ENCODE measurements around the gene SPAG16.
A peak's percentile ranks its signal among the peaks of the same experiment; 100 is the strongest.

Gene SPAG16

DNA sequence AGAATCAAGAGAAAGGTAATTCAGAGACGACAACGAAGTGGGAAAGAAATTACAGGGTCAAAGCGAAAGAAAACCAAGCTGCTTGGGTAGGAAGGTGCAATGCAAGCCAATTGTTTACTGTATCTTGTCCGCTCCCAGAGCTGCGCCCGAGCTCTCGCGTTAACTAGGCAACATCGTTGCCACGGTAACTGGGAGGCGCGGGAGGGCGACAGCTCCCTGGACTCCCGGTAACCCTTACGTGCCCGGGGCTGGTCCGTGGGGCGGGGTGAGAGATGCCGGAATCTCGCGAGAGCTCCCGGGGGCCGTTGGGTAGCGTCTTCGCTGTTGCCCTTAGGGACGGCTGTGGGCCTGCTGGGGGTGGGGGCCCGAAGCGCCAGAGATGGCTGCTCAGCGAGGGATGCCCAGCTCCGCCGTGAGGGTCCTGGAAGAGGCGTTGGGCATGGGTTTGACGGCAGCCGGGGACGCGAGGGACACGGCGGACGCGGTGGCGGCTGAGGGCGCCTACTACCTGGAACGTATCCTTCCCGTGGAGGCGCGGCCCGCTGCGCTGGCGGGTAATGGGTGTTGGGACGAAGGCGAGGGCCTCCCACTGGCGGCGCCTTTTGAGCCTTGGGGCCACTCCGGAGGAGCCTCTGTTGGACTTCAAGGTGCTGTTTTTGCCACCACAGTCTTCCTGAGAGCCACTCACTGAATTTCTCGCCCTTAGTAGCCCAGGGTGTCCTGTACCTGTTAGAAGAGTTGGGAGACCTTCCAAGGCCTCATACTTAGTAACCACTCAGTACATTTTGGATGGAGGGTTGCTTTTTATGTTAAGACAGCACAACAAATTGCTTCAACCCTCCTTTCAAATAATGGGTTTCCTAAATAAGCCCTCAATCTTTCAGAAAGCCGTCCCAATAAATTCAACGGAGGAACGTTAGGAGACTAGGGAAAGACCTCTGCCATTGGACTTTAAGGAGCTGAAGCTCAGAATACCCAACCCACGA lies at the start of gene SPAG16:
Gene SPAG16 (plus strand): TSS at position 360 of the 986 bp plus-strand sequence.
- Mint-ChIP-seq H3K27me3 (no peaks in the 10 kb centered on the region), H3K4me3 (peak within 1 kb of the TSS; percentile 96), H3K9me3 (no peaks in the 10 kb centered on the region), H3K36me3 (ENCODE audit: low read depth) (no peaks in the 10 kb centered on the region), H3K27ac (peak within 1 kb of the TSS; percentile 84), H3K4me1 (ENCODE audit: low read depth) (peaks cover 19% of the 10 kb centered on the region)

DNA sequence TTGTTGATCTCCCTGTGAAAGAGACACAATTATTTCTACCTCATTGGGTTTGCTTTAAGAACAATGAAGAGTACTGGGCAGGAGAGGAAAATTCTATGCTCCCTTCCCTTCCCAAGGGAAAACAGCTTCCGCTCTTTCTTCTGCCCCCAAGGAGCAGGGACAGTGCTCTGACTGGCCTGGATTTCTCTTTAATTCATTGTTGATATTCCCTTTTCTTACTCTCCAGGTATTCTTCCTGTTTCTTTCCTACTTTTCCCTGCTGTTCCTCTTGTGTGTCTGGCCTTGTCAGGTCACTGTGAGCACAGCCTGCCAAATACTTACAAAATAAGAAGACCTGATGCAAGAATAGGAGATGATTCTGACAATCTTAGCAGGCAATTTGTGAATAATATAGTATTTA lies 49.6 kb upstream of the SPAG16 start:
- H3K27ac Mint-ChIP-seq: peak overlapping the region; percentile 15
- peaks cover 51% of the 10 kb centered on the region for H3K4me1 Mint-ChIP-seq (ENCODE audit: low read depth)
- H3K4me3 Mint-ChIP-seq: no peak overlapping the region
- peaks cover 18% of the 10 kb centered on the region for H3K27me3 Mint-ChIP-seq
- no peaks in the 10 kb centered on the region for H3K36me3 Mint-ChIP-seq (ENCODE audit: low read depth)
- H3K9me3 Mint-ChIP-seq: no peaks in the 10 kb centered on the region

DNA sequence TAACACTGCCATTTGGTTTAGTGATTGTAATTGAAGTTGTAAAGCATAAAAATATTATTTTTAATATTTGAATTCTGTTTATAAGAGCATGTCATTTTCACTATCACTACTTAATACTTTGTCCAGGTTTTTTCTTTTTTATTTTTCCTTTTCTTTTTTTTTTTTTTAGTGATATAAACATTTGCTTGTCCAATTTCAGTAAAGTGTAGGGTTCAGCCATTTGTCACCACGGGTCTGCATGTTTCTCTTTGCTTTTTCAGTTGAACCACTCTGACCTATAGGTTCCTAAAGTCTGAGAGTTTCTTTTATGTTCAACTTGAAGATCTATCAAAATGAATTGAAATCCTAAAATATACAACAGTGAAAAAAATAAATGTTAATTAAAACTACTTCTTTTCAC lies 48.5 kb upstream of the SPAG16 start:
- Mint-ChIP-seq H3K4me1 (ENCODE audit: low read depth) (peaks cover 47% of the 10 kb centered on the region), H3K36me3 (ENCODE audit: low read depth) (no peaks in the 10 kb centered on the region), H3K27me3 (peaks cover 18% of the 10 kb centered on the region), H3K4me3 (no peak overlapping the region), H3K27ac (no peak overlapping the region), H3K9me3 (no peaks in the 10 kb centered on the region)

DNA sequence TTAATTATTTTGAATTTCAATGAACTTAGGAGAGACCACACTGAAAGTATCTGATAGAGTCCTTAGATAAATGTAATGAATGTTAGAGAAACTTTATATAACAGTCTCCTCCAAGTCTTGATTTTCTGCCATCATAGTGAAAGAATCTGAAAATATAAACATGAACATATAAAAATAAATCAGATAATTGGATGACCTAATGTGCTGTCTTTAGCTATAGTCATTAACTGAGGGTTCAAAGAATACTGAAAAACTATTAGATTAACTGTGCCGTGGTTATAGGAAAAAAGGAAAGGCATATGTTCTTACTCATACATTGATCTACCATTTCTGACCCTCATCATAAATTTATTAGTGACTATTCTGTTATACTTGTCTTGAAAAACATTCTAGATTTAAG lies 47.0 kb upstream of the SPAG16 start:
- H3K27ac Mint-ChIP-seq: no peak overlapping the region
- no peaks in the 10 kb centered on the region for H3K9me3 Mint-ChIP-seq
- peaks cover 18% of the 10 kb centered on the region for H3K27me3 Mint-ChIP-seq
- H3K4me1 Mint-ChIP-seq (ENCODE audit: low read depth): peaks cover 60% of the 10 kb centered on the region
- no peaks in the 10 kb centered on the region for H3K36me3 Mint-ChIP-seq (ENCODE audit: low read depth)
- no peak overlapping the region for H3K4me3 Mint-ChIP-seq

DNA sequence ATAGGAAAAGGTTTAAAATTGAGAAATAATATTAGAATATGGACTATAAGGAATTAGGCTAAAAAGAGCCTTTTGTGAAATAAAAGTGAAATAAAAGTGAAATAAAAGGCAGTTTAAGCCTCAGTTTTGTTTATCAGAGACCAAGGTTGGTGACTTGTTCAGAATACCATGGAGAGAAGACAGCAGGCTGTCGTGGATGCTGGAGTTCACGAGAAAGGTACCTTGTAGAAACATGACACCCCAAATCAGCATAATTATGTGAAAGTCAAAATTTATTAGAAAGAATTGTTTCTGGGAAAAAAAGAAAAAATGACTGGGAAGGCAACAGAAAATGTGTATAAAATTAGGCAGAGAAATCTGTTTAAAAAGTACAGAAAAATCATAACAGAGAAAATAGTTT lies 46.5 kb upstream of the SPAG16 start:
- peak overlapping the region; percentile 34 for H3K4me3 Mint-ChIP-seq
- peaks cover 57% of the 10 kb centered on the region for H3K4me1 Mint-ChIP-seq (ENCODE audit: low read depth)
- peaks cover 18% of the 10 kb centered on the region for H3K27me3 Mint-ChIP-seq
- H3K36me3 Mint-ChIP-seq (ENCODE audit: low read depth): no peaks in the 10 kb centered on the region
- no peaks in the 10 kb centered on the region for H3K9me3 Mint-ChIP-seq
- no peak overlapping the region for H3K27ac Mint-ChIP-seq

DNA sequence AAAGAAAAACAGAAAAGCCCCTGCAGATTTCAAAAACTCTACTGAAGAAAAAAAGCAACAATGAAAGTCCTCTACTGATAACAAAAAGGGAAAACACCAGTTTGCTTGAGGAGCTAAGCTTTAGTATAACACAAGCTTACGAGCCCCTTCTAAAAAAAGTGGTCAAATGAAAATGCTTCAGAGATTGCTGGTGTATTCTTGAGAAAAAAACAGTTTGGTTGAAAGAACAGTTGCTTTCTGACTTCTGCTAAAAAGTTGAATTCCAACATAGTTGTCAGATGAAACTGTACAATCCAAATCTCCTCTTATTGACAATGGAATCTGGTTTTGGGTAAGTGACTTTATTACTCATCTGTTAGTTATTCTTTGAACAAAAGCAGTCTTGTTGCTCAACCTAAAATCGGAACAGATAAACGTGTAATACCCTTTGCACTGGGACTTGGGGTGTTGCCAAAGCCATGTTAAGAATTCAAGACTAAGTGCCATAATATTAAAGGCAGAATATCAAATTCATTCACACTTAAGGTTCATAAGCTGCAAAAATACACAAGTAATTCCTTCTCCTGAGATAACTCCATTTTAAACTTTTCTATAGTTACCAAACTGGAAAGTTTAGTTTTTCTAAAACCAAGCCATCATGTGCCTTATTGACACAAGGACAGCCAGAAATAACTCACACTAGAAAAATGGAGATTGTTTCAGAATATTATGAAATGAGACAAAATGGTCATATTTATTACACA lies 45.3 kb upstream of the SPAG16 start:
- Mint-ChIP-seq H3K4me3 (peak overlapping the region; percentile 30), H3K4me1 (ENCODE audit: low read depth) (peaks cover 52% of the 10 kb centered on the region), H3K27ac (peak overlapping the region; percentile 37)

DNA sequence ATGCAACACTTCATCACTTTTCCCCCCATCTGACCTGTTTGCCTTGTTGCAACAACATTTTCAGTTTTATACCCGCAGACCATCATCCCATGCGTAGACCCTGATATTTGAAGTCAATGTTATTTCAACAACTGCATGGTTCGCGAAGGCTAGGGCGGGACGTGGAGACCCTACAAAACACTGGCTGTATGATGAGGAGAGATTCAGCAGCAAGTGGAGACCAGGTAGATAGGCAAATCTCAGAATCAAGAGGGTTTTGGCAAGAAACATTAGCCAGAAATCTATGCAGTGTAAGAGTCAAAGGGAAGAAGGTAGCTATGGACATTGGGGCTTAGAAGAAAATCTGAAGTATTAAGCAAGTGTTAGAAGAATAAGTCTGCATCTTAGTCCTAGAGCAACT lies 42.4 kb upstream of the SPAG16 start:
- peaks cover 11% of the 10 kb centered on the region for H3K27me3 Mint-ChIP-seq
- no peaks in the 10 kb centered on the region for H3K9me3 Mint-ChIP-seq
- no peak overlapping the region for H3K4me3 Mint-ChIP-seq
- H3K36me3 Mint-ChIP-seq (ENCODE audit: low read depth): no peaks in the 10 kb centered on the region
- H3K4me1 Mint-ChIP-seq (ENCODE audit: low read depth): peaks cover 36% of the 10 kb centered on the region
- H3K27ac Mint-ChIP-seq: peak overlapping the region; percentile 32

More for the DNA sequence above, 45.3 kb upstream of the SPAG16 start:
- no peaks in the 10 kb centered on the region for H3K9me3 Mint-ChIP-seq
- H3K27me3 Mint-ChIP-seq: peaks cover 18% of the 10 kb centered on the region
- no peaks in the 10 kb centered on the region for H3K36me3 Mint-ChIP-seq (ENCODE audit: low read depth)

DNA sequence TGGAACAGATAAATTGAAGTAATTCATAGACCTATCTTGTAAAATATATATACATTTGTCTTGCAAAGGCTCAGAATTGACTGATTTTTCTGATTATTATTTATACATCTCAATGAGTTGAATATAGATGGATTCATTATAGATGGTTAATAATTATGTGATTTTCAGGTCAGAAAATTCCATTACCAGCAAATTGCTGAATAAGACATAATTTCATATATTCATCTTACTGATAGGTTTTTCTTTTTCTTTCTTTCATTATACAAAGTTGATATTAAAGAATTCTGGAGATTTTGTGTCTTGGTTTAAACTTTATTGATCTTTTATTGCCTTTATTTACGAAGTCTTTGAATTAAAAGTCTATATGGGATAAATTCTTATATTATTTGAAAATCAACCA lies 41.6 kb upstream of the SPAG16 start:
- Mint-ChIP-seq H3K27me3 (peaks cover 11% of the 10 kb centered on the region), H3K4me1 (ENCODE audit: low read depth) (peaks cover 36% of the 10 kb centered on the region), H3K9me3 (no peaks in the 10 kb centered on the region), H3K27ac (no peak overlapping the region), H3K4me3 (no peak overlapping the region), H3K36me3 (ENCODE audit: low read depth) (no peaks in the 10 kb centered on the region)

DNA sequence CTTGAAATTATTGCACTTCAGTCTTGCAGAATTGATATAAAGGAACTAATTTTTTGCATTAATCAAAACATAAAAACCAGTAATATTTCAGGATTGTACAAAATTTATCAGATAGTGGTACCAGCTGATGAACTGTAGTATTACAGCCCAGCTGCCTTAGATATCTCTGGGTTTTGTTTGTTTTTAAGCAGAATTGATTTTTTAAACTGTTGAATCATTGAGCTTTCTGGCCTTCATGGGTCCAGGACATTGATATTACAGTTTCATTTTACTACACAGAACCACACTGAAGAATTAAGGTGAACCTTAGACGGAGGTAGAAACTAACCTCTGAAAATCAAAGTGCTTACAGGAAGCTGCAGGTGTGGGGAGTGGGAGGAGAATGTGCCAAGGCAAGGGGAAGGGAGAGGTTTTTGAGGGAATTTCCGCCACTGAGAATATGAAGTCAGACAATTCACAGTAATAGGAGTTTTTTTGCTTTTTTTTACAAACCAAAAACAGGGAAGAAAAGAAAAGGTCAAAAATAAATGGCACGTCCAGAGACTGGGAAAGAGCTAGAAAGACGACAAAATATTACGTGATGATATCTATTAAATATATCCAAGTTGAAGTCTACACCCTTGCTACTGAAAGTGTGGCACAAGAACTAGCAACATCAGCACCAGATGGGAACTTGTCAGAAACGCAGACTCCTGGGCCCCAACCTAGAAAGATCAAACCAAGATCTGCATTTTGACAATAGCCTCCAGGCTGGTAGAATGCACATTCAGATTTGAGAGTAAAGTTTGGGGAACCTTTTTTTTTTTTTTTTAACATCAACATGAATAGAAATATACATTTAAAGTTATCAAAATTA lies 40.8 kb upstream of the SPAG16 start:
- no peaks in the 10 kb centered on the region for H3K36me3 Mint-ChIP-seq (ENCODE audit: low read depth)
- H3K9me3 Mint-ChIP-seq: no peaks in the 10 kb centered on the region
- H3K4me1 Mint-ChIP-seq (ENCODE audit: low read depth): peaks cover 32% of the 10 kb centered on the region
- peak overlapping the region; percentile 44 for H3K4me3 Mint-ChIP-seq
- peaks cover 7% of the 10 kb centered on the region for H3K27me3 Mint-ChIP-seq
- H3K27ac Mint-ChIP-seq: no peak overlapping the region

DNA sequence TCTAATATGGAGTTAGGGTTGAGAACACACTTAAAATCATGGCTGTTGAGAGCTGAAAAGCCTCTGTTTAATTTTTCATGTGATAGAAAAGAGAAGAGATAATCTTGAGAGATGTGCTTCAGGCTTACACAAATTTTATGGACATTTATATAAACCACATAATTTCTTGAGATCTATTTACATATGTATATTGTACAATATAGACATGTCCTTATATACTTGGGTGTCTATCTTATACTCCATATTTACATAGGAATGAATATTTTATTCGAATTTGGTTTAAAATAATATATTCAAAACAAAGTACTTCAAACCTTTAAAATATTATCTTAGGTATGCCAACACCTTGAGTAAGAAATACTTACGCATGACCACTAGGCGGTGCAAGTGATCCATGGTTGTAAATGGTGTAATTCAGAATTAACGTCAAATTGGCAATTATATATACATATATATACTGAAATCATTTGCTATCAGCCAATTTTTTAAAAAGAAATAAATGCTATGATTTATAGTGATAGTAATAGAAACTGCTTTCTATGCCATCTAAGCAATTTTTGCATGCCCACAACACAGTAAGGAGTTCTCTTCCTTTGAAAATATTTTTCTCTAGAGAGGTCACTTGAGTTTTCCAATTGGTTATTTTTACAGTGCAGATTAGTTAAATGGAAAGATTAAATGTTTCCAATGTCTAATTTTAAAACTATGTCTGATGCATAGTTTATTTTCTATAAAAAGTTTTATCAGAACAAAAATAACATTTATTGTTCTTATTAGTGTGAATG lies 37.6 kb upstream of the SPAG16 start:
- Mint-ChIP-seq H3K4me1 (ENCODE audit: low read depth) (peaks cover 14% of the 10 kb centered on the region), H3K4me3 (no peak overlapping the region), H3K27me3 (no peaks in the 10 kb centered on the region), H3K27ac (no peak overlapping the region), H3K36me3 (ENCODE audit: low read depth) (no peaks in the 10 kb centered on the region), H3K9me3 (no peaks in the 10 kb centered on the region)

DNA sequence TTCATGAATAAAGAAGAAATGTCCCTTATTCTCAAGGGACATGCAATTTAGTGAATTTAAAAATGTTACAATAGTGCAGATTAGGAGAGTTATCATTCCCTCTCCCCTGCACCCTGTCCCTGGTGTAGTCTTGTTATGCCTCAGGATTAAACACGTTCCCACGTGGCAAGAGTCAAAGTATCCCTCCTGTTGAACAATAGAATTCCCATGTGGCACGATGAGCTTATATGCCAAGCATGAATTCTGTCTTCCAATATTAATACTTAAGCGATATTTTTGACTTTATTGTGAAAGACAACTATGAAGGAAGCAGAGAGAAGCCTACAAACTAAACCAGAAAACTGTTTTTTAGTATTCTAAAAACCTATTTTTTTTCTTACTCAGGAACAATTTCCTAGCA lies 36.7 kb upstream of the SPAG16 start:
- Mint-ChIP-seq H3K27me3 (no peaks in the 10 kb centered on the region), H3K9me3 (no peaks in the 10 kb centered on the region), H3K4me3 (no peak overlapping the region), H3K4me1 (ENCODE audit: low read depth) (peaks cover 6% of the 10 kb centered on the region), H3K36me3 (ENCODE audit: low read depth) (no peaks in the 10 kb centered on the region), H3K27ac (no peak overlapping the region)

DNA sequence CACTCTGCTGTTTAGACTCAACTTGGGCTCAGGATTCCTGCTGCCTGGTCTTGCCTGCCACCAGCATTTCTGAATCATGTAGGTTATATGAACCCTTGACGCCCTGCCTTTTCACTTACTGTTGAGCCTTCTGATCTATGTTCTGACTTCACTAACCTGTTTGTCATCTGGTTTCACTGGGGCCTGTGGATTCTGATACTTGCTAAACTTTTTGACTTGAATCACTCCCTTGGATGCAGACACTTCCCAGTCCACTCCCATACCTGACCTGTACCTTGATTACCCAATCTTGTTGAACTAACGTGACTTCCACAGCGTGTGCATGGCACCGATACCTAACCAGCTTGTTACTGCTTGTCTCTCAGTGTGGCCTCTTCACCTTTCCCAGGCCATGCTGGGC lies 35.6 kb upstream of the SPAG16 start:
- Mint-ChIP-seq H3K36me3 (ENCODE audit: low read depth) (no peaks in the 10 kb centered on the region), H3K9me3 (no peaks in the 10 kb centered on the region), H3K4me3 (no peak overlapping the region), H3K4me1 (ENCODE audit: low read depth) (peaks cover under 1% of the 10 kb centered on the region), H3K27me3 (no peaks in the 10 kb centered on the region), H3K27ac (no peak overlapping the region)

DNA sequence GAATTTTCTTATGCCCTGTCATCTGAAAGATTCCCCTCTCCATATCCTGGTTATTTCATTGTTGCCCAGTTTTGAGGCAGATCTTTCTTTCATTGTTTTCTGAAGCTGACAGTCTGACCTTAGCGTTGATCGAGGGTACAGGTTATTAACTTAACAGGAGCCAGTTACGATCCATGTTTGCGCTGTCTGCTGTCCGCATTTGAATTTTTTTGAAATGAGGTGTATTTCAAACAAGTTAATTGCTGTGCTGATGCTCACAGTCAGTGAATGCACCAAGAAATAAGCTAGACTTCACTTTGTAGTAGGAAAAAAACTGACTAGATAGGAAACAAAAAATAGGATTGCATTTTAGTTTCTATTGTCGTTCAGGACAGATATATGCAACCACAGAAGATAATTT lies 34.8 kb upstream of the SPAG16 start:
- no peaks in the 10 kb centered on the region for H3K4me1 Mint-ChIP-seq (ENCODE audit: low read depth)
- no peaks in the 10 kb centered on the region for H3K36me3 Mint-ChIP-seq (ENCODE audit: low read depth)
- no peaks in the 10 kb centered on the region for H3K27me3 Mint-ChIP-seq
- H3K4me3 Mint-ChIP-seq: no peak overlapping the region
- no peaks in the 10 kb centered on the region for H3K9me3 Mint-ChIP-seq
- H3K27ac Mint-ChIP-seq: no peak overlapping the region

DNA sequence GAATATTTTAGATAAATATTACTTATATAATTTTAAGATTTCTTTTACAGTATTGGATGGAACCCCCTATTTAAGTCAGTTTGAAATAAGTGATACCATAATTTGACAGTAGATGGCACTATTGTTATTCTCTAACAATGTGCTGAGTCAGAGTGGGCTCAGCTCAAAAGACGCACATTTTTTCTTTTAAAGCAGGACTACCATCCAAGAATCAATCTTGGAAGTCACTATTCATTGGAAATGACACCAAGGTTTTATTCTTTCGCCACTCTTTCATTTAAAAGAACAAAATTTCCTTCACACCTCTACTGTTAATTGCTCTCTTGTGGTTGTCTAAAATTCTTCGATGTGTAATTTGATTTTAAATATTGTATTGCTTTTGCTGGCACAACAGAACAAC lies 32.6 kb upstream of the SPAG16 start:
- no peak overlapping the region for H3K4me3 Mint-ChIP-seq
- H3K27ac Mint-ChIP-seq: peak overlapping the region; percentile 7
- H3K36me3 Mint-ChIP-seq (ENCODE audit: low read depth): no peaks in the 10 kb centered on the region
- no peaks in the 10 kb centered on the region for H3K27me3 Mint-ChIP-seq
- H3K4me1 Mint-ChIP-seq (ENCODE audit: low read depth): no peaks in the 10 kb centered on the region
- H3K9me3 Mint-ChIP-seq: no peaks in the 10 kb centered on the region

All from stimulated activated naive CD8-positive, alpha-beta T cell treated with anti-CD3 and anti-CD28 coated beads, Interleukin-15, Interleukin-2, amounts not matched to agents 100 ng/mL and 50 ng/mL, for 24 hours (primary cell).